ENCODE measurements around the gene RHBDF2.

RHBDF2 gene

DNA sequence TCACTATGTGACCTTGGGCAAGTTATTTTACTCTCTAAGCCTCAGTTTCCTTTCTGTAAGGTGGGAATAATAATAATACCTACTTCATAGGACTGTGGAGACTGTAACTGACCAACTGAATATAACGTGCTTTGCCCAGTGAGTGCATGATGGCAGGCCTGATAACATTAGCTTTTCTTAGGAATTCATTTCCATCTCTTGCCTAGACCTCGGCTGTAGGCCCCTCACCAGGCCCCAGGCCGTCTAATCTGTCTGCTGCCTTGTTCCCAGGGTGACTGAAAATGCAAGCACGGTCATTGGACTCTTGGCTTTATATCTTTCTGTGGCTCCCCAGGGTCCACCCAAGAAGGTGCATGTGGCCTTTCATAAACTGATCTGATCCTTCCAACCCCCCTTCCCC lies 41.5 kb downstream of the RHBDF2 start:
- DNase-seq (ENCODE audit: low read depth), result no peak

DNA sequence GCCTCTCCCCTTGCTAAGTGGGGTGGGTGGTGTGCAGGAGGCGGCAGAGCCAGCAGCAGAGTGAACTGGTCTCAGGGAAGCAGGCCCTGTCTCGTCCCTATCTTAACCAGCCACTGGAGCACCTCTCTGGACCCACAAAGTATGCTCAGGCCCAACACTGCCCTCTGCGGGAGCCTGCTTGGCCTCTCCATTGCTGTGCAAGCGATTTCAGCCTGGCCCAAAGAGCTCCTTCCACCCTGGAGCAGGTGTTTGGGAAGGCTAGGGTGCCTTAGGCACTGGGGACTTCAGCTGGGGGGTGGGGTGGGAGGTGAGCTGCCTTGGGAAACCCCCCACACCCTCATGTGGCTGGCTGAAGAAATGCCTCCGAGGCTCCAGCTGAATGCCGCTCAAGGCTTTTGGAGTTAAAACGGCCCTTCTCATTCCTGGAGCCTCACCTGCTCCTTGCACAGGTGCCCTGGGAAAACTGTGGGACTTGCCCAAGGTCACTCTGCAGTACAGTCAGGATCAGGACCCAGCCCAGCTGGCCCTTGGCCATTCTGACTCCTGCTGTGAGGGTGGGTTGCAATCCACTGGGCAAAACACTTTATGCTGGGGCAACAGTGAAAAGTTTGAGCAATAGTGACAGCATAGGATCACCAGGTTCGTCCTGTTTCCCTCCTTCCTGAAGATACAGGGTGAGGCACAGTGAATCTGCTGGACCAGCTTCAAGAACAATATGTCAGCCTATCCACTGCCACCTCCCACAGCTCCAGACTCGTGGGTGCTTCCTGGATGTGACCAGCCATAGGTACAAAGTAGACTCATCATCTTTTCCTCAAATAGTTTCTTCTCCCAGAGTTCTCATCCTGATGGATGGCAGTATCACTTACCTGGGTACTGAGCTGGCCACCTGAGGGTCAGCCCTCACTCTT lies 42.4 kb downstream of the RHBDF2 start:
- DNase-seq (ENCODE audit: low read depth), result peak; percentile 84

DNA sequence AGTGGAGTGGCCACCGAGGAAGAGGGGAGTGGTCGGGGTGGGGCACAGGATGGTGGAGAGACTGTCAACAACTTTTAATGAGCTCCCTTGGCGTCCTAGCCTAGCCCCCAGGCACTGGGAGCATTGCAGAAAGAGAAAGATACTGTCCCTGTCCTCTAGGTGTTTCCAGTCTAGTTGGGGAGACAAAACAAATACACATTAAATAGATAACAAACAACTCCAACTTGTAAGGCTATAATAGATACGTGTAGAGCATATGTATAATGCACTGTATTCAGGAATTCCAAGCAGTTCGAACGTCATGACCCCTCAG lies 47.8 kb downstream of the RHBDF2 start:
- DNase-seq (ENCODE audit: low read depth), result no peak

DNA sequence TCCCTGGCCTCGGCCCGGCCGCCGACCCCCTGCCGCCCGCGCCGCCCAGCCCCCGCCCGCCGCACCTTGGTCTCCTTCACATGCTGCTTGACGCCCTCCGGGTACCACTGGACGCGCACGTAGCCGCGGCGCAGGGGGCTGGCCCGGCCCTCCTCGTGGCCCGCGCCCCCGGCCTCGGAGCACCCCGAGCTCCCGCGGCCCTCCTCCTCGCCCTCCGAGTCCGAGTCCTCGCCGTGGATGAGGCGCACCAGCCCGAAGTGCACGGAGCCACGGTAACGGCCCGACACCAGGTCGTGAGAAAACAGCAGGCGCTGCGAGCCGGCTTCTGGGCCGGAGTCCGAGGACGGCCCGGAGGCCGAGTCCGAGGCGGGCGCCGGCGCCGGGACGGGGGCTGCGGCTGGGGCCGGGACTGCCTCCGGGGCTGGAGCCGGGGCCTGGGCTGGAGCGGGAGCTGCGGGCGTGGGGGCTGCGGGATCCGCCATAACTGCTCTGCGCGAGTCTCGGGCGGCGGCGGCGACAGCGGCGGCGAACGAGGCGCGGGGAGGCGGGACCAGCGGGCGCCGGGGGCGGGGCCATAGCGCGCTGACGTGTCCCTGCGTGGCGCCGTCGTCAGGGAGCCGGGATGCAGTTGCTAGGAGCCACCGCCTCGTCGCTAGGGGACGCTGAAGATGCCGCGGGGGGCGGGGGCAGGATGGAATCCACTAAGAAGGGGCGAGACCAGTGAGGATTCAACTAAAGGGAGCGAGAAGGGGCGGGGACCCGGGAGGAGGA lies 48.4 kb downstream of the RHBDF2 start, which contains the start of gene UBE2O:
Gene UBE2O (minus strand): TSS at position 493 of the 771 bp plus-strand sequence. CDS start 11 bp downstream, at position 482.
- DNase-seq (ENCODE audit: low read depth), result peak; percentile 93

DNA sequence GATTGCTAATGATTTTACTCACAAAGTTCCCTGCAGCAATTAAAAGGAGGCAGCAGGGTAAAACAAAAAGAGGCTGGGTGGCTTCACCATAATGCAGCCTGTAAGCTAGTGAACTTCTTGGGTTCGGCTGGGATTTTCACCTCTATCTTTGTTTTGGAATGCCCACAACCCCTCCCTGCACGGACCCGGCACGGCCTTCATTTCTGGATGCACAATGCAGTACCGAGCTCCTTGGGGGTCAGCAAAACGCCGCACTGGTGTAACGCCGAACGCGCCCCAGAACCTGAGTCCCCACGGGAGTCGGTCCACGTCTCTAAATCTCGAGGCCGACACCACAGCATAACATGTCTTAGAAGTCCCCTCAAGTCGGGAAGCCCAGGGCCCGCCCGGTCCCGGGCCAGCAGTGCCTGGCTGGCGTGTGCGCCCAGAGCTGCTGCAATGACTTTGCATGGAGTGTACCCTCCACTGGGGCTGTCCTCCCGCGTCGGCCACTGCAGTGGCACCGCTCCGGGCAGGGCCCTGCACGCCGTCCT lies 49.0 kb downstream of the RHBDF2 start:
- peak; percentile 39 for DNase-seq (ENCODE audit: low read depth)

DNA sequence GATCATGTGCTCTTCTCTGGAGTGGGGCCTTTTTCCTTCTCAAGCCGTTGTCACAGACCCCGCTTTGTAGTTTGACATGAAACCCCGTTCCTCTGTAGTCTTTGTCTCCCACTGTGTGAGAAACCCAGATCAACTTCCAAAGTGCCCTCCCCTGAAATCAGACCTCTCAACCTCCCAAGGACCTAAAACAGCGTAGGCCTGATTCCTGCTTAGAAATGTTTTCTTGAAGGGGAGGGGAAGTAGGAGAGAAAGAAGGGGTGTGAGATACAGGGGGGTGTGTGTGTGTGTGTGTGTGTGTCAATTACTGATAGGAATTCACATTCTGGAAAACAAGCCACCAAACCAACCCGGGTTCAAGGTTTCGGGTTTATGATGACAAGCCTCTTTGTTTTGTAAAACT lies 49.7 kb downstream of the RHBDF2 start:
- DNase-seq (ENCODE audit: low read depth), result no peak

DNA sequence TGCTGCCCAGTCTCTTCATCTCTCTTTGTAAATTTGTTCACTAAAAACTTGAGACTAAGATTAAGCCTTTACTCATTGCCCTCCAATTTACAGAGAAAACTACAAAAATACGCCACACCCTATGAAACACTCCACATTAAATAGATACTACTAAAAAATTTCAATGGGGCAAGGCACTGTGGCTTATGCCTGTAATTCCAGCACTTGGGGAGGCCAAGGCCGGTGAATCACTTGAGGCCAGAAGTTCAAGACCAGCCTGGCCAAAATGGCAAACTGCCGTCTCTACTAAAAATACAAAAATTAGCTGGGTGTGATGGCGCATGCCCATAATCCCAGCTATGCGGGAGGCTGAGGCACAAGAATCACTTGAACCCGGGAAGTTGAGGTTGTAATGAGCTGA lies 52.1 kb downstream of the RHBDF2 start:
- no peak for DNase-seq (ENCODE audit: low read depth)

DNA sequence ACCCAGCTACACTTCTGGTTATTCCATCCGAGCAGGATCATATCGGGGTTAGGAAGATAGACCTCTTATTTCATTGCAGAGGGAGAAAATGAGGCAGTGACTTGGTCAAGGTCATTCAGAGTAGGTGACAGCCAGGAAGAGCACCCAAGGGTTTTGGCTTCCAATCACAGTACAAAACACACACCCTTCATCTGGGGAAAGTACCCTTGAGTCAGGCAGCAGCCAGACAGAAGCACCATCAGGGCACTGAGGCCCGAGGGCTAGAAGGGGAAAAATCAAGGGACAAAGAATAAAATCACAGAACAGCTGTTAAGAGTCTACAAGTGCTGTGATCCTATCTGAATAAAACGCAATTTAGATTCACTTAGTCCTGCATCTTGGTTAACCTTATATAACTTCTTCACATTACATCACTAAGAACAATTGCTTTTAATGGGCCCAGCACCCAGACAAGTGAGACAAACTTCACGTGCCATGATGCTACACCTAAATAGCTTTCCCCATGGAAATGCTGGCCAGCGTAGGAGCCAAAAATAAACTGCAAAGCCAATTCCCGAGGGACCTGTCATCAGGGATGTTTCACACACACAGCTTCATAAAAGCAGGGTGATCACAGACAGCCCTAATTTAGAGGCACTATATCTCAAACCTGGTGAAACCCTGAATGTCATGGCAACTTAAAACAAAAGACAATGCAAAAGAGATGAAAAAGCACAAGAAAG lies 53.1 kb downstream of the RHBDF2 start:
- peak; percentile 48 for DNase-seq (ENCODE audit: low read depth)

DNA sequence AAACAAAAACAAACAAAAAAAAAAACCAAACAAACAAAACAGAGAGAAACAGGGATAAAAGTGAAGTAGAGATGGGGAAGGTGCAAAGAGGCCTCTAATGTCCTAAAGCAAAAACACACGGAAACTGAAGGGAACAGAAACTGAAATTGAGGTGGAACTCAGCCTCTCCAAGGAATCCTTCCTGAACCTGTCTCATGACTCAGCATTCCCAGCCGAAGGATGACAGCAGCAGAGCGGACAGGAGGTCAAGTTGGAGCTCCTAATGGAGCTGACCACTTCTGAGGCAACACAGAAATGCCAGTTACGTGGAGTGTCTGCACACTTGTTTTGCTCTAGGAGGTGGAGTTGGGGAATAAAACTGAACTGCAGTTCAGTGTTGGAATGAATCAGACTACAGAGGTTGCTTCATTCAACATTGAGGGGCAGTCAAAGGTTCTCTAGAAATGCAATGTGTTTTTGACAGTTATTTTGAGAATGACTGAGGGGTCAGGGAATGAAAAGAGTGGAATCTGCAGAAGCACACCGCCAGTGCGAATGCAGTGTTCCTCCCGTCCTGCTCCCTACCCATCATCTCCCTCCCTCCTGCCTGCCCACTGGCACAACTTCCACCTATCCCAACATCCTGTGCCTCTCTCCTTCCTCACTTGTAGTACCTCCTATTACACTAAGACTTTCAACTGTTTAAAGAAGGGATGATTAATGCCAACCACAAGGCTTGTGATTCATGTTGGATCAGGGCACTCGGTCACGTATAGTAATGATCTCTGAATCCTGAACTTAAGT lies 54.6 kb downstream of the RHBDF2 start:
- DNase-seq (ENCODE audit: low read depth), result peak; percentile 97

DNA sequence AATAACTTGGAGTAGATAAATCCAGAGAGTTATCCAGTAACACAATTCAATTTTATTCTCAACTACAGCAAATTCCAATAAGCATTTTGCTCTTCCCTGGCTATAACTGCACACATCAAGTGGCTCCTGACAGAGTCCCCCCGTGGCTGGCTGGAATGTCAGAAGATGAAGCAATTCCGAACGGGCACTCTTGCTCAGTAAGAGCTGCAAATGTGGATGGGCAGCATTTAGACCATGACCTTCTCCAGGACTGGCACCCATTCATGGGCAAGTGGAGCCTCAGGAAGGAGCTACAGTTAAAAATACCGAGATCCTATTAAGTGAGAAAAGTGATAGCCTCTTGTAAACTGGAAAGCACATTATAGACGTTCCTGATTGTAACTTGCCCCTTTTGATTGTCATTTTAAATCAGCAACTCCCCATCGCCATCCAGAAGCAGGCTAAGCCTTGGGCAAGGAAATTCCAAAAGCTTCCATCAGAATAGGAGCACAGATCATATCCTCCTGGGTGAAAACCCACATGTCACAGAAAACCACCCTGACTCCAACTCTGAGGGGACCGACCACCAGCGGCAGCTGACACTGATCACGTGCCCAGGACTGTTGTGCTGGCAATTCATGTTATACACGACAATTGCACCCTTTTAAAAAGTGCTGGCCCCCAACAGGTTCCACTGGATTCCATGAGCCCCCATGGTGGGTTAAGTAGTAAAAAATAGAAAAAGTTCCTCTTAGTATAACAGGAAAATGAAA lies 55.4 kb downstream of the RHBDF2 start:
- no peak for DNase-seq (ENCODE audit: low read depth)

DNA sequence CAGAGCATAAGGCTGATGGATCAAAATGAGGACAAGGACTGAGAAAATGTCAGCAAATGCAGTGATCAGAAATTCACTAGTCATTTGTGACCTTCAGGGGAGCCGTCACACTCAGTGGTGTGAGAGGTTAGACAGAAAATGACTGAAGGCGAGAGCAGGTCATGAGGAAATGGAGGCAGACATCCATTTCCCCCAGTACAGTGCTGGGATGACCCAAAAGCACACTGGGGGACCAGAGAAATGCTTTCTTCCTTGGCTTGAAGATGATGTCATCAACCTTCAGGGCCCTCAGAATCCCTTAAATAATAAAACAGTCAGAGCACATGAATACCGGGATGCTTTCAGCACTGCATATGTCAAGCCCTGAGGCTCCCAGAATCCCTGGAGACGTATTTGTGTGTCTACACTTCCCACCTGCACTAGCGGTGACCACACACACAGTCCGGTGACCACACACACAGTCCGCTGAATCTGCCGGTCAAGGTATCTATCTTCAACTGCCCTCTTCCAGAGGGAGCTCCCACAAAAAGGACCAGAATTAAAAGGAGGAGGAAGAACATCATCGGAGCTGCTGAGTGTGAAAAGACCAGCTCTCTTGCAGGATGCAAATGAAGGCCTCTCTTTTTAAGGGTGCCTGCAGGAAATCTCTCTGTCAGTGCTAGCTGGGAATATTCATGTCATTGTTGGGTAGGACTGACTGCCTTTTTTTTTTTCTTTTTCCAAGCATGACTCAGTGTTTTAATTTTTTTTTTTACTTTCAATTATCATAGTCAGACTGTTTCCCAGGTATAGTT lies 56.5 kb downstream of the RHBDF2 start:
- DNase-seq (ENCODE audit: low read depth), result peak; percentile 74

DNA sequence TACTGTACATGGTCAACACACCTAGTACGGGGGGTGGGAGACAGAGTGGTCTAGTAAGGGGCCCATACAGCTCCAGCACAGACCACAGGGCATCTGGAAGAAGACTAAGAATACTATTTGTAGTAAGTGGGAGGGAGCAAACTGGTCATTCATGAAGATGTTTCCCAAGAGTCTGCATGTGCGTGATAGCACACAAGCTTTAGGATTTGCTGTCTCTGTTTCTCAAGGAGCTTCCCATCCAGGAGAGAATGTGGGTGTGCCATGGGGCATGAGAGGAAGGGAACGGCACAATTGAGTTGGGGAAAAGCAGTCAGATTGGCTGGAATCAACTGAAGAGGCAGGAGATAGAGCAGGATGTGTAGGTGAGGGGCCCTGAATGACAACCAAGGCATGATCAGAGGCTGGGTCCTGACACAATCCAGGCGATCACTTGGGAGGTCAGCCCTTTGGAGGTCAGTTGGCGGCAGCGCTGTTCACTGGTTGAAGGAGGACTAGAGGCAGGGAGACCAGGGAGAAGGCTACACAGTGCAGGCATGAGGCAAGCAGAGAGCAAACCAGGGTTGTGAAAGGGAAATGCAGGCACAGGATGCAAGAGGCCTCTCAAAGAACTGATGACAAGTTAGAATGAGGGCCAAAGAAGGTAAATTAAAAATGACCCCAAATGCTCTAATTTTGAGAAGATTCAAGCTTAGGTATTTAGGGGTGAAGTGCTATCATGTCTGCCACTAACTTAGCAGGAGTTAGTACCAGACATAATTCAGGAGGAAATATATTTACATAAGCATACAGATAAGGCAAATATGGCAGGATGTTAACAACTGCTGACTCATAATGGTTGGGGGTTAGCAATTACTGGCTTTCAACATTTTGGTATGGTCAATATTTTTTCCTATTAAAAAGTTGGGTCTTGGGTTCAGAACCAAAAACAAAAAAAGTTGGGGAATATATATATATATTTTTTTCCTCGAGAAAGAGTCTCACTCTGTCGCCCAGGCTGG lies 58.6 kb downstream of the RHBDF2 start:
- DNase-seq (ENCODE audit: low read depth), result peak; percentile 60

DNA sequence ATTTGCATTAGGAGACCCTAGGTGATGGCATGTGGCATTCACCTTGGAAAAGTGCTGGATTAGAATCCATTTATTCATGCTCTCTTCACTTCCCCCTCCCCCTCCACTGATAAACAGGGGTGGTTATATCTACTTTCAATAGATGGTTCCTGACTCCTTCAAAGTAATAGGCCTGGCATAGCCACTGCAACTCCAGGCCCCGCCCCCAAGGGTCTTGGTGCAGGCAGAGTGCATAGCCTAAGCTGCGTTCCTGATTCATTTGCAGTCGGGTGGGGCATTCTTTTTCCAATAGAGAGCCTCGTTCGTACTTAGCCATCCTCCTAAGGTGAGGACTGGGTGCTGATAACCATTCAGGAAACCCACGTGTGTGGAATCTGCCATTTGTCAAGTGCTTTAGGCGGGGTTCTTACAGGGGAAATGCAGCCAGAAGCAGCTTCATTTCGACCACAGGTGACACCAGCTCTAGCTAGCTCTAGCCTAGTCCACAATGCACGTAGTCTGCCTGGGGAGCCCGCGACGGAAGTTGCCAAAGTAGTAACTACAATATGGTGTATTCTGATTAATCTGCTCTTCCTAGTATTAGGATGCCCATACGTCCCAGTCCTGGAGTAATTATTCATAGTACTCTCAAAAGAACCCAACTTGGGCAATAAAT lies 59.4 kb downstream of the RHBDF2 start:
- no peak for DNase-seq (ENCODE audit: low read depth)

DNA sequence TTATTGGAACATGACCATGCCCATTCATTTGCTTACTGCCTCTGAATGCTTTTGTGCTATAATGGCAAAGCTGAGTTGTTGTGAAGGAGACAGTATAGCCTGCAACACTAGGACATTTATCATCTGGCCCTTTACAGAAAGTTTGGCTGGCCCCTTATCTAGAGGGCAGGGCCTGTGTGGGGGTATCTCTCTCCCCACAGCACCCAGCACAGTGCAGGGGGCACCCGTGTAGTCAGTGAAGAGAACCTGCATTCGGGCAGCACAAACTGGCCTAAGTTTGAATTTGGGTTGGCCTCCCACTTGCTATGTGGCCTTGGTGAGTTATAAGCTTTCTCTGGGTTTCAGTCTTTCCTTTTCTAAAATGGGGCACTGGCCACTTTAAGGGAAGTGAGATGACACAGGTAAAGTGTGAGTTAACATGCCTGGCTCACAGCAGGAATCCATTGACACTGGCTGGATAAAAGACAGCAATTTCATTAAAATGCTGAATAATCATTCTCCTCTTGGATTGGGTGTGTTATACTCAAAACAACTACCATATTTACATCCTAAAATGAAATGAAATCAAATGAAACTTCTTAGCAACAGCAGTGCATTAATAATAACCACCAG lies 60.4 kb downstream of the RHBDF2 start:
- no peak for DNase-seq (ENCODE audit: low read depth)

DNA sequence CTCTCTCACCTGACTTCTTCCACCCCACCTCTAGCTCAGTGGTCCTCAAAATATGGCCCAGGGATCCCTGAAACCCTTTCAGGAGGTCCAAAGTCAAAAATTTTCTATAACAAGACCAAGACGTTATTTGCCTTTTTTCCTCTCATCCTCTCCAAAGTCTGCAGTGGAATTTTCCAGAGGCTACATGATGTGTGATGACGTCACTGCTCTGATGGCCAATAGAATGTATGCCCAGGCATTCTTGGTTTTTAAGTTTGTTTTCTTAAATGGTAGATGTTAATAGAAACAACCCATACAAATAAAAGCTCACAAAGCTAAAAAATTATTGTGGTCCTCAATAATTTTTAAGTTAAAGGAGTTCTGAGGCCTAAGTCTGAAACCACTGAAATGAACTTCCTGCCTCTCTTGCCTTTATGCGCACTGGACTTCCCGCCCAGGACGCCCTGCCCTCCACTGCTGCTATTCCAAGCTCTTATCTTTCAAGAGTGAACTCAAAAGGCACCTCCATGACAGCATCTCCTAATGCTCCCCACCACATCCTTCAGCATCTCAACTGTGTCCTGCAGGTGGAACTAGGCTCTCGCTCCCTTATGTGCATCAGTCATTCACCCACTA lies 61.8 kb downstream of the RHBDF2 start:
- no peak for DNase-seq (ENCODE audit: low read depth)

DNA sequence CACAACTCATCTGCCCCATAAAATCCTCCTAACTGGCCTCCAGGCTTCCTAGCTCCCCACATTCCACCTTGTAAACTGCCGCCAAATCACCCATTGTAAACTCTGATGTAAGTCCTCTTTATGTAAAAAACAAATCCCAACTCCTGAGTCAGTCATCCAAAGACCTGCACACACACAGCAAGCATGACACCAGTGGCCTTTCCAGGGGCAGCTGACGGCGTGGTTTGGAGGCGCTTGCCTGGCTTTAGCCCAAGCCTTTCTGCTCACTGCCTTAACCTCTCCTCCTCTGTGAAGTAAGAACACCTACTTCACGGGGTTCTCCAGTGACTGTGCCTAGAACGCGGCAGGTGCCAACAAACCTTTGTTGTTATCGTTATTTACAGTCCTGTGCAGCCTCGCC lies 62.3 kb downstream of the RHBDF2 start:
- no peak for DNase-seq (ENCODE audit: low read depth)

All from ELR (cell line).